GM19193 (cell line): ENCODE results near the gene MSANTD7.

Experiments
- POLR2A ChIP-seq: IDR thresholded peaks from 4 replicates; pipeline ENCODE4 v1.6.1; 2011; ENCODE audit not compliant: insufficient read depth, insufficient read length; ENCODE audit errors: extremely low read depth

MSANTD7 gene

DNA sequence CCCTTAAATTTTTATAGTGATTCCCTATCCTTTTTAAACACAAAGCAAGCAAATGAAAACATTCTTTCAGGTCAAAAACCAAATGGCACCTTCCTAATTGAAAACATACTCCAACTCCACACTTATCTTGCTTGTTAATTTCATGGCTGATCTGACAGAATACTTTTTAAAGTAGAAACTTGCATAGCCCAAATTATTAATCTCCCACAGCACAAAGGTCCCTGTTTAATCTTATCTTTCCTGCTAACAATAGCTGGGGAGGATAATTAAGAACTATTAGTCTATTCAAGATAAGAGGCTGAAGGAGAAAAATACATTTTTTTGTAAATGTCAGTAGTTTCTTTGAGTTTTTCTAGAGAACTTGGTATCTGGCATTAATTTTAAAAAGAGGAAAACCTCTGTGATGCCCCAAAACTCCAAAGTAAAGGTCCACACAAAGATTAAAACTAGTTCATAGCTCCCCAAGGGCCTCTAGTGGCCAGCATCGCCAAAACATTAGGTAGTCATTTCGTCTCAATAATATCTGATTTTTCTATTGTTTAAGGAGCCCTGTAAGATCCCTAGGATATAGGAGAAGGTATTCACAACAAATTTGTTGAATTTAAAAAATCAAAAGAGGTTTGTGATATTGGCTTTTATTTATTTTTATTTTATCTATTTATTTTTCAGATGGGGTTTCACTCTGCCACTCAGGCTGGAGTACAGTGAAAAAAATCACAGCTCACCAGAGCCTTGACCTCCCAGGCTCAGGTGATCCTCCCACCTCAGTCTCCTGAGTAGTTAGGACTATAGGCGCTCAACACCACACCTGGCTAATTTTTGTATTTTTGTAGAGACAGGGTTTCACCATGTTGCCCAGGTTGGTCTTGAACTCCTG lies 15.0 kb upstream of the MSANTD7 start:
- no peak for TF ChIP-seq POLR2A

DNA sequence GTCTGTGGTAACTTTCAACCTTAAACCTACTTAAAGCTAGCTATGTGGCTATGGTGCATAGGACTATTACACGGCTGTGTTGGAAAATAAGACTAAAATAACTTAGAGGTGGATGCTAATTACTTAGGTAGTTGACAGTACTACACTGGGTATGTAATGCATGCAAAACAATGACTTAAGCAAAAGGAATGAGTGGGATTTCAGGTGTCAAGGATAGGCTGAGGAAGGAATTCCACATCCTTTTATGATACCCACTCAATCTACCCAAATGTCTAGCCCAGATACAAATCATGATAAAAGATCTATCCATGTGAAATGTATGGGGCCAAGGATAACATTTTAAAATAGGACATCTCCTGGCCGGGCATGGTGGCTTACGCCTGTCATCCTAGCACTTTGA lies 14.1 kb upstream of the MSANTD7 start:
- no peak for TF ChIP-seq POLR2A

DNA sequence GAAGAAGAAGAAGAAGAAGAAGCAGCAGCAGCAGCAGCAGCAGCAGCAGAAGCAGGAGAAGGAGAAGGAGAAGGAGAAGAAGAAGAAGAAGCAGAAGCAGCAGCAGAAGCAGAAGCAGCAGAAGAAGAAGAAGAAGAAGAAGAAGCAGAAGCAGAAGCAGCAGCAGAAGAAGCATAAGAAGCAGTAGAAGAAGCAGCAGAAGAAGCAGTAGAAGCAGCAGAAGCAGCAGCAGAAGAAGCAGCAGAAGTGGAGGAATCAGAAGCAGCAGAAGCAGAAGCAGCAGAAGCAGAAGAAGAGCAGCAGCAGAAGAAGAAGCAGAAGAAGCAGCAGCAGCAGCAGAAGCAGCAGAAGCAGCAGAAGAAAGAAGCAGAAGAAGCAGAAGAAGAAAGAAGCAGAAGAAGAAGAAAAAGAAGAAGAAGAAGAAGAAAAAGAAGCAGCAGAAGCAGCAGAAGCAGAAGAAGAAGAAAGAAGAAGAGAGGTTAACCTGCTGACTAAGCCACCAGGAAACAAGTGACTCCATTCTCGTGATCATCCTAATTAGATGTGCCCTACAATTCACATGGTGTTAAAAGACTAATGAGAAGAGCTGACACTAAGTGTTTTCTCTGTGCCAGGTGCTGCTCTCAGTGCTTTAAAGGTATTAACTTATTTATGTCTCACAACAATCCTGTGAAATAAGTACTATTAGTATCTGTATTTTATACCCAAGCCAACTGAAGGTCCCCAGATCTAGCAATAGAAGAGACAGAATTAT lies 11.9 kb upstream of the MSANTD7 start:
- TF ChIP-seq POLR2A: no peak

DNA sequence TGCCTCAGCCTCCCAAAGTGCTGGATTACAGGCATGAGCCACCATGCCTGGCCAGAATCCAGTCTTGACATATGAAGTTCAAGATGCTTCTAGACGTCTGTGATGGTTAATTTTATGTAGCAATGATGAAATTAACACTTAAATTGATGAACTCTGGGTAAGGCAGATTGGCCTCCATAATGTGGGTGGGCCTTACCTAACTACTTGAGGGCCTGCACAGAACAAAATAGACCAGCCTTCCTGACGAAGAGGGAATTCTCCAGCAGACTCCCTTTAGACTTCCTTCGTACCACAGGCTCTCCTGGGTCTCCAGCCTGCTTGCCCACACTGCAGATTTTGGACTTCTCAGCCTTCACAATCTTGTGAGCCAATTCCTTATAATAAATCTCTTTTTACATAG lies 5.0 kb upstream of the MSANTD7 start:
- no peak for TF ChIP-seq POLR2A

DNA sequence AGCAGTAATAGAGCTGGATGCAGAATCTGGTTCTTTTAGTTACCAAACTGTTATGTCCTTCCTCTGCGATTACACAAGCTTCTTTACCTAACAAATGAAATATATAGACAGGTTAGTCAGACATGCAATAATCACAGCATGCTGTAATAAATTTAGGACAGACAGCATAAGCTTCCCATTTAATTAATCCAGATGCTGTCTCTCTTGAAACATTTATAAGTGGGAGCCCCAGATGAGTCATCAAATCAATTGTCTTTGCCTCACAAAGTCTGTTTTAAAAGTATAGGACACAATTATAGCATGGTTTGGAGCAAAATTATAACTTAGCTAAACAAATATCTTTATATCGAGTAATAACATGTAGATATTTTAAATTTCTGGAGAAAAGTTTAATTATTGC lies 1.9 kb upstream of the MSANTD7 start:
- TF ChIP-seq POLR2A: no peak

DNA sequence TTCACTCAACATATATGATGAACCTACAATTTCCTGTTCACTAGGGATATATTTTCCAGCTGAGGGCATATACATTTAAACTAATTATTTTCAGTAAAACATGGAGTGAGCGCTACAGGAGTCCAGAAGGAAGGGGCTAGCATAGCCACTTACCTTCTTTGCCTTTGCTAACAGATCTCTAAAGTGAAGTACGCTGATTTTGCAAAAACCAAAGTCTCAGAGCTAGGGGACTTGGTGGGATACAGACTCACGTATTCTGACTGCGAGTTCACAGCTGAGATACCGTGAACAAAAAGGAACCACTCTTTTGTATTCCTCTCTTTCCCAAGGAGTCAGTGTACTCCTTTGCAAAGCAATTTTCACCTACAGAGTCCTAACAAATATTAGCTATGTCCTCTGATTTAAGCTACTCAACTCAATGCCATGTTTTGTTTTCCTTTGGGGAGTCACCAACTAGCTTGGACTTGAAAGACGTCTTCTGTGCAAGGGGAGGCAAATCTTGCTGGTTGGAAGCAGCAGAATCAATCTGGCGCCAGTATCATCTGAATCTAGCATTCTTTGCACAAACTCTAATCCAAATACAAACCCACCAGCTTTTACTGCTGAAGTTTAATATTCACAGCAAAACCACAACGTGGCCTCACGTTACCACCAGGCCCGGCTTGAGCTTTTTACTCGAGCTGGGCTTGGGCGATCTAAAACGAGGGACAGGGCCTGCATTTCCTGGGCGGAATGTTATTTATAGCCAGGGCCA lies 926 bp upstream of the MSANTD7 start:
- no peak for TF ChIP-seq POLR2A

DNA sequence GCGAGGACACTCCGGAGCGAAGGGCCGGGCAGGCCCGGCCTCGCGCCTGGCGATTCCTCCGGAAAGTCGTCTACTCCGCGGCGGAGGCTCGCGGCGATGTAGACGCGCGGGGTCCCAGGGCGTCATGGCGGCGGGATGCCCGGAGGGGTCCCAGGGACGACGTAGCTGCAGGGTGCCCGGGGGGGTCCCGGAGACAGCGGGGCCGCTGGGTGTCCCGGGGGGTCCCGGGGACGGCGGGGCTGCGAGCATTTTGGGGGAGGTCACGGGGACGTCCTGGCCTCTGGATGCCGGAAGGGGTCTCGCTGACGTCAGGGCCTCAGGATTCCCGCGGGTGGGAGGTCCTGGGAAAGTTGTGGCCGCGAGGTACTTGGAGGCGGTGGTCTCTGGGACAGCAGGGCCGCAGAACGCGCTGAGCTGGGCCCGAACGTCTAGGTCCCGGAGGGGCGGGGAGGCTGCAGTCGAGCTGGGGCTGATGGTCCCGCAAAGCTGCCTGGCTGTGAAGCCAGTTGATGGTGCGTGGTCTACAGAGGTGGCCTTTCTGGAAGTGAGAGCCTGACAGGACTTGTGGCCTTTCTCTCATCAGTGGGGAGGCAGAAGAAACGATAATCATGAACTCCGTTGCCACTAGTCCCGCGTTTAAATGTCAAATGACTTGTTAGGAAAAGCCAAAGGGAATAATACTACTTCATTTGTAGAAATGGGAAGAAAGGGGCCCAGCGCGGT lies 637 bp downstream of the MSANTD7 start:
- TF ChIP-seq POLR2A: no peak

DNA sequence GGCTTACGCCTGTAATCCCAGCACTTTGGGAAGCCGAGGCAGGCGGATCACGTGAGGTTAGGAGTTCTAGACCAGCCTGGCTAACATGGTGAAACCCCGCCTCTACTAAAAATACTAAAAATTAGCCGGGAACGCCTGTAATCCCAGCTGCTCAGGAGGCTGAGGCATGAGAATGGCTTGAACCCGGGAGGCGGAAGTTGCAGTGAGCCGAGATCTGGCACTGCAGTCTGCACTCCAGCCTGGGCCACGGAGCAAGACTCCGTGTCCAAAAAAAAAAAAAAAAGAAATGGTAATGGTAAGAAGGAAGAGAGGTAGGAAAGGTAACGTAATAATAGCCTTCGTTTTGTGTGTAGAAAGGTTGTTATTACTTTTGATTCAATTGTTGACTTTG lies 1.2 kb downstream of the MSANTD7 start:
- no peak for TF ChIP-seq POLR2A

DNA sequence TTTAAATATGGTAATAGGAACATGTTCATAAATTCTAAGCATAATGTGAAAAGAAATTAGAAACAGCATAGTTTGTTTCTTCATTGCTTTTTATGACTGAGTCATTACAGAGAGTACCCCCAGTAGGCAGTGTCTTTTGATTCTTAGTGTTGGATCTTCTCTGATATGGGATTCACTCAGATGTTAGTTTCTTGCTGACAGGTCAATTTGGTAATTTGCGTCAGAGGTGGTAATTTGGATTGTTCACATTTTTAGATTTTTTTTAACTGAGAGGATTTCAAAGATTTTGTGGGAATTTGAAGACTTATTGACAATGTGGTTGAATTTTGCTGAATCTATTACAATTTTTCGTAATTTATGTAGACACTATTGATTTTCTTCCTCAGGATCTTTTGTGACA lies 2.1 kb downstream of the MSANTD7 start:
- no peak for TF ChIP-seq POLR2A

DNA sequence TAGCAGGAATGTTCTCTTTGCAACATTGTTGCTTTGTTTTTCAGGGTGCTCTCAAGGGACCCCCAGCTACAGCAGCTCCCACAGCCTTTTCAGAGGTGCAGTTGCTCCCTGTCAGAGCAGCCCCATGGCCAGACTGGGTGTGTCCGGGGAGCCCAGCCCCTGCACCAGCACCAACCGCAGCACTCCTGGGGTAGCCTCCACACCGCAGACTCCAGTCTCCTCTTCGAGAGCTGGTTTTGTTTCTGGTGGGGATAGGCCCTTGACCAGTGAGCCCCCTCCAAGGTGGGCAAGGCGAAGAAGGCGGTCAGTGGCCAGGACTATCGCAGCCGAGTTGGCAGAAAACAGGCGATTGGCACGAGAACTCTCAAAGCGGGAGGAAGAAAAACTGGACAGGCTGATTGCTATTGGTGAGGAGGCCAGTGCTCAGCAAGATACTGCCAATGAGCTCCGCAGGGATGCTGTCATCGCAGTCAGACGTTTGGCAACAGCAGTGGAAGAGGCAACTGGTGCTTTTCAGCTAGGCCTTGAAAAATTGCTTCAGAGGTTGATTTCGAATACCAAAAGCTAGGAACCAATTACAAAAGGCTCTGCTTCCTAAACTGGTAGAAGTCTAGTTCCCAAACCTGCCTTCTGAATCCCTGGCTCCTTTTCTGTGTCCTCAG lies 5.4 kb downstream of the MSANTD7 start:
- no peak for TF ChIP-seq POLR2A

DNA sequence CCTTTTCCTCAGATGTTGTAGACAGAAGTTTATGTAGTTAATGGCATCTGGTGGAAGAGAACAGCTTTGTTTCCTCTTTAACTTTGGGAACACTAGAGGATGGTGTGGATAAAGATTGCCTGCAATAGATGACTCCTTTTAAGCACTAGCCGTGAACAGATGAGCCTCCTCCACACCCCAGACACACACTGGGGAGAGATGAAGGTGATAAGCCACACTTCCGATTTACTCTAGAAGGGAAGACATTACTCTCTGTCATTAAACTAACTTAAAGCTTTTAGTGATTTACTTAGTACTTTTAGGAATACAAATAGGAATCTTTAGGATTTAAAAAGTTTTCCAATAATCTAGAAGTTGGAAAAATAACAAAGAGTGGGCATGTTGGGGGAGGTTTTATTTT lies 6.8 kb downstream of the MSANTD7 start:
- no peak for TF ChIP-seq POLR2A

DNA sequence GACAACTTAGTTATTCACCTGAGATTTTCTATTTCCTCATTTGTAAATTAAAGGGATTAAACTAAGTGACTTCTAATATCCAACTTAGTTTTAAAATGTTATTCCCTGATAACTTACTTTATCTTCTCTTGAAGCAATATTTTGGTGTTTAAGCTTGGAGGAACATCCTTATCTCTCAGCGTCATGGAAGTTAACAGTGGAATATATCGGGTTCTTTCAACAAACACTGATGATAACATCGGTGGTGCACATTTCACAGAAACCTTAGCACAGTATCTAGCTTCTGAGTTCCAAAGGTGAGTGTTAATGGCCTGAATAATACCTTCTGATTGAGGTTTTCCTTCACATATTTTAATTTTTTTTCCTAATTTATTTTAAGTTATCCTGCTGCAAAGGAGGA lies 14.1 kb downstream of the MSANTD7 start:
- TF ChIP-seq POLR2A: no peak

DNA sequence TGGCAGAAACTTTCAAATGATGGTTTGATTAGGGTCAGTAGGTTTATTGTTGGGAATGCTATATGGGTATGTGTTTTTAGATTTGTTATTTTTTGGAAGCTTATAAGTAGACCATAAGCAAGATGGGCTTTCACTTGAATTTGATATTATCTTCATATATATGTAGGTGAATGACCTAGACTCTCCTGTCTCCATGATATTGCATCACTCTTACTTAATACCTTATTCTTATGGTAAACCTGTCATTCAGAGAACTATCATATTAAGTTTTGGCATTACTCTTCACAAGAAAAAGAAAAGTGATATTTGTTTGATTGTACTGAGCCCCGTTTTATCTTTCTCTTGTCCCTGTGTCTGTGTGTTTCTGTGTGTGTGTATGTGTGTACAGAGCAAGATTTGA lies 17.3 kb downstream of the MSANTD7 start:
- TF ChIP-seq POLR2A: no peak

DNA sequence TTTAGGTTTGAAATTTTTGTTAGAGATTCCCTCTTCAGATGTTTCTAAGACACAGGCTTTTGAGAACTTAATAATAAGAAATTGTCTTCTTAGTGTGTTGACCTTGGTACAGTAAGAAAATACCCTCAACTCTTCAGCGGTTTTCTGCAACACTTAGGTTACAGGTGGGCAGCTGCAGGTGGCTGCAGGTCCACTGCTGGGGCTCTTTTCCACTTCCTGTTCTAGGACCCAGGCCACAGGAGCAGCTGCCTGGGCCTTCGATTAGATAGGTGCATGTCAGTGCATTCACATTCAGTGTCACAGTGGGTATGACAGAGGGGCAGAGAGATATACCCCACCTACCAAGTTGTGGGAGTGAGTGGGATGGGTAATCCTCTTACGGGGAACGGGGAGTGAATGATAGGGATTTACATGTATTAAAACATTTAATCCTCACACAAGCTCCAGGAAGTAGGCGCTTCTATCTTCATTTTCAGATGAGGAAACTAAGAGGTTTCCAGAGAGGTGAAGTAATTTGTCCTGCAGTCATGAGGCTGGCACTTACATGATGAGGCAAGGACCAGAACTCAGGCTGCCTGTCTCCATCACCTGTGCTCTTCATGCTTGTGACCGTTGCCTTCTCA lies 20.3 kb downstream of the MSANTD7 start:
- TF ChIP-seq POLR2A: no peak
